GM23248 (cell line): Measurements from ENCODE around the gene CHRND.

Experiments
- EZH2 ChIP-seq: fragments of 200-600 bp; sonication (generic); IDR thresholded peaks from 2 replicates; pipeline ENCODE4 v1.6.1; 2018; ENCODE audit warnings: antibody characterized with exemption, mild to moderate bottlenecking; ENCODE audit not compliant: insufficient read depth, poor library complexity, severe bottlenecking
- EZH2phosphoT487 ChIP-seq: fragments of 200-600 bp; sonication (generic); IDR thresholded peaks from 2 replicates; pipeline ENCODE4 v1.6.1; 2018; ENCODE audit warnings: antibody characterized with exemption, moderate library complexity, mild to moderate bottlenecking, low read depth; ENCODE audit not compliant: insufficient read depth

- TF ChIP-seq EZH2phosphoT487 (no peak), EZH2 (no peak)
These were observed 36.7 kb downstream of the CHRND start for GRCh38 chr2:232562515-232563151.
